Breast epithelium (tissue), 4 donors: ENCODE data around the gene EN2. TPM values are rescaled to one million over a fixed set of nuclear protein-coding genes. Genes with fewer than 3 reads are reported as not detected.
"Not testable (repeated sequence)": the region's sequence is repeated elsewhere in the genome, so short reads cannot be mapped to it uniquely, and the experiment has no call there.

Experiments used
- DNase-seq, 2 donors: peaks; one replicate each; pipeline ENCODE4 v3.0.0-alpha.2; 2019; ENCODE audit warnings: low spot score in 2 of 2
- H3K27ac ChIP-seq, 2 donors: fragments of 200-600 bp; sonication (generic) in 1 of 2; one replicate each; pipeline ENCODE4 v1.5.1; 2016 to 2019; ENCODE audit warnings: mild to moderate bottlenecking in 1 of 2
- H3K27me3 ChIP-seq, 2 donors: fragments of 200-600 bp; sonication (generic) in 1 of 2; one replicate each; pipeline versions ENCODE4 v1.5.1 to v1.6.0; 2017 to 2019; ENCODE audit warnings: control low read depth in 1 of 2, mild to moderate bottlenecking in 1 of 2
- H3K36me3 ChIP-seq: fragments of 200-600 bp; one replicate; pipeline ENCODE4 v1.5.1; 2019
- H3K4me1 ChIP-seq, 2 donors: fragments of 200-600 bp; sonication (generic); one replicate each; pipeline ENCODE4 v1.5.1; 2016 to 2019; ENCODE audit warnings: control low read depth in 1 of 2
- H3K4me3 ChIP-seq, 3 donors: fragments of 200-600 bp; sonication (generic); 1 replicate in 2 of 3; 2 replicates in 1 of 3; pipeline ENCODE4 v1.5.1; 2016 to 2019; ENCODE audit warnings: mild to moderate bottlenecking in 3 of 3, moderate library complexity in 2 of 3
- H3K9me3 ChIP-seq, 2 donors: fragments of 200-600 bp; sonication (generic) in 1 of 2; one replicate each; pipeline ENCODE4 v1.5.1; 2016 to 2019; ENCODE audit warnings: control low read depth in 1 of 2
- POLR2A ChIP-seq: fragments of 450-650 bp; IDR thresholded peaks from one replicate; pipeline ENCODE4 v1.6.1; 2016; ENCODE audit warnings: antibody characterized with exemption, mild to moderate bottlenecking, moderate library complexity
- POLR2AphosphoS5 ChIP-seq, 3 donors: sonication (generic); formaldehyde crosslinking; IDR thresholded peaks; one replicate each; pipeline ENCODE4 v1.6.1; 2017; ENCODE audit warnings: antibody characterized with exemption in 3 of 3
- intact Hi-C: fragments of 100-400 bp; cut with DNase I; formaldehyde crosslinking; loops from one replicate; pipeline ENCODE4 v1.15.1; 2023; ENCODE audit warnings: low total_unique reads
- total RNA-seq, 3 donors: library from RNA; depleted of rRNA; stranded (reverse); fragments of >200 nt; gene quantifications; one replicate each; pipeline ENCODE4 v1.1.0, GENCODE V29; 2016
- TF ChIP-seq, protein P1 (sequence below), 3 donors: fragments of 450-650 bp; IDR thresholded peaks; one replicate each; pipeline ENCODE4 v1.5.1; 2016 to 2017; ENCODE audit warnings: antibody characterized with exemption in 3 of 3, mild to moderate bottlenecking in 3 of 3, moderate library complexity in 3 of 3

Gene EN2
- total RNA-seq, 3 donors from 2014 or later: 0.32 to 0.33 TPM; not detected in 1

DNA sequence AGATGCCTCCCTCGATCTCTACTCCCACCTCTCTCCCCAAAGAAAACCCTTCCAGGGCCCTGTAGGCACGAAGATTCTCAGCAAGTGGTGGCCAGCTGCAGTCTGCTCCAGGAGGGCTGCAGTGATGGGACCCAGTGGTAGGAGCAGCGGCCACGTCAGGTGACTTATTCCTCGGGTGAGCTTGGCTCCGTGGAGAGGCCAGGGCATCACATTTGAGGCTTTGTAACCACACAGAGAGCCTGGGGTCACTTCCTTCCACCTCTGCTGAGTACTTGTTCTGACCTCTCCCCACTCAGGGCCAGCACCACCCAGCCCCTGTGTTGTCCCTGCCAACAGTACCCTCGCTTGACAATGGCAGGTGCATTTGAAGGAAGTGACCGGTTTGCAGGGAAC, 17.9 kb upstream of the EN2 start:
- Histone ChIP-seq H3K4me3 (no peak overlapping the region), H3K9me3 (no peaks in the 10 kb centered on the region), H3K36me3 (no peaks in the 10 kb centered on the region), H3K4me1 (no peaks in the 10 kb centered on the region), H3K27ac (no peak overlapping the region), H3K27me3 (peaks cover 0 to 84% of the 10 kb centered on the region in 2 donors)
- intact Hi-C loops: loop anchor here (5.0 kb wide), 1 partner anchor 753 kb away; no protein-coding TSS in a partner anchor
- TF ChIP-seq POLR2AphosphoS5 (IDR thresholded peaks at IDR 0.05): no peak
- TF ChIP-seq, protein P1, sequence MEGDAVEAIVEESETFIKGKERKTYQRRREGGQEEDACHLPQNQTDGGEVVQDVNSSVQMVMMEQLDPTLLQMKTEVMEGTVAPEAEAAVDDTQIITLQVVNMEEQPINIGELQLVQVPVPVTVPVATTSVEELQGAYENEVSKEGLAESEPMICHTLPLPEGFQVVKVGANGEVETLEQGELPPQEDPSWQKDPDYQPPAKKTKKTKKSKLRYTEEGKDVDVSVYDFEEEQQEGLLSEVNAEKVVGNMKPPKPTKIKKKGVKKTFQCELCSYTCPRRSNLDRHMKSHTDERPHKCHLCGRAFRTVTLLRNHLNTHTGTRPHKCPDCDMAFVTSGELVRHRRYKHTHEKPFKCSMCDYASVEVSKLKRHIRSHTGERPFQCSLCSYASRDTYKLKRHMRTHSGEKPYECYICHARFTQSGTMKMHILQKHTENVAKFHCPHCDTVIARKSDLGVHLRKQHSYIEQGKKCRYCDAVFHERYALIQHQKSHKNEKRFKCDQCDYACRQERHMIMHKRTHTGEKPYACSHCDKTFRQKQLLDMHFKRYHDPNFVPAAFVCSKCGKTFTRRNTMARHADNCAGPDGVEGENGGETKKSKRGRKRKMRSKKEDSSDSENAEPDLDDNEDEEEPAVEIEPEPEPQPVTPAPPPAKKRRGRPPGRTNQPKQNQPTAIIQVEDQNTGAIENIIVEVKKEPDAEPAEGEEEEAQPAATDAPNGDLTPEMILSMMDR (IDR thresholded peaks at IDR 0.05): no peak
- TF ChIP-seq POLR2A: no peak
- no peak for DNase-seq

DNA sequence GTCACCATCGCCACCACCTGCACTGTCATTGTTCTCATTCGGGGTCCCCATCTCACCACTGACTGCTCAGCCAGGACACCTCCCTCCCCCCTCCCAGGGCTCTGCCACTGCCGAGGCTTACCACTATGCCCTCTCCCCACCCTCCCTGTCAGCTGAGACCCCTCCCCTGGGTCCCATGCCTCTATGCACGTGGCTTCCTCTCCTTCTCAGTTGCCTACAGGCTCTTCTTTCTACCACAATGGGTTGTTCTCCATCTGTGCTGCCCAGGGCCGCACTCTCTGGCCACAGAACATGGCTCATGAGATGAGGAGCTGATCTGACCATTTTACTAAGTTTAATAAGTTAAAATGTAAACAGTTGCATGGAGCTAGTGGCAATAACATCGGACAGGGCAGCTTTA, 16.1 kb upstream of the EN2 start:
- no peaks in the 10 kb centered on the region for H3K36me3 ChIP-seq

DNA sequence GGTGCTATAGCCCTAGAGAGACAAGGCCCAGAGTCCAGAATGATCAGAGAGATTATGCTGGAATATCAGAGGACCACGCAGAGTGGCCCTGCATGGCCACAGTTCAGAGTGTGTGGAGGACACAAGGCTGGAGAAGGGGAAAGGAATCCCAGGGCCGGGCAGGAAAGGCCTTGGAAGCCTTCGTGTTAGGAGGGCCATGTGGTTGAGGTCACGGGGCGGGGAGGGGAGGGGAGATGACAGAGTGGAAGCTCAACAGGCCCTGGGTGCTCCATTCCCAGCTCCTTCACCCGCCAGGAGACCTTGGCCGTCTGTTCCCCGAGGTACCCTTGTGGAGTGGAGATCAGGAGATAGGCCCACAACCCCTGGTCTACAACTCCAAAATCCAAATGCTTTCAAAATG, 13.2 kb upstream of the EN2 start:
- Histone ChIP-seq H3K4me1 (no peaks in the 10 kb centered on the region), H3K36me3 (no peaks in the 10 kb centered on the region), H3K9me3 (no peaks in the 10 kb centered on the region), H3K4me3 (no peak overlapping the region), H3K27me3 (peaks cover 6 to 74% of the 10 kb centered on the region in 2 donors), H3K27ac (no peak overlapping the region)
- TF ChIP-seq POLR2A (no peak), POLR2AphosphoS5 (IDR thresholded peaks at IDR 0.05) (no peak)
- TF ChIP-seq, protein P1 (IDR thresholded peaks at IDR 0.05): no peak
- intact Hi-C loops: loop anchor here (5.0 kb wide), 1 partner anchor 757 kb away; no protein-coding TSS in a partner anchor
- DNase-seq: no peak

More for the DNA sequence above, 16.1 kb upstream of the EN2 start:
- DNase-seq: no peak
- peaks cover 0 to 72% of the 10 kb centered on the region in 2 donors for H3K27me3 ChIP-seq
- TF ChIP-seq POLR2AphosphoS5 (IDR thresholded peaks at IDR 0.05) (no peak), POLR2A (no peak)
- TF ChIP-seq, protein P1 (IDR thresholded peaks at IDR 0.05): no peak
- no peak overlapping the region for H3K27ac ChIP-seq
- H3K9me3 ChIP-seq: no peaks in the 10 kb centered on the region
- H3K4me1 ChIP-seq: no peaks in the 10 kb centered on the region
- H3K4me3 ChIP-seq: no peak overlapping the region
- intact Hi-C loops: loop anchor here (5.0 kb wide), 1 partner anchor 755 kb away; no protein-coding TSS in a partner anchor

DNA sequence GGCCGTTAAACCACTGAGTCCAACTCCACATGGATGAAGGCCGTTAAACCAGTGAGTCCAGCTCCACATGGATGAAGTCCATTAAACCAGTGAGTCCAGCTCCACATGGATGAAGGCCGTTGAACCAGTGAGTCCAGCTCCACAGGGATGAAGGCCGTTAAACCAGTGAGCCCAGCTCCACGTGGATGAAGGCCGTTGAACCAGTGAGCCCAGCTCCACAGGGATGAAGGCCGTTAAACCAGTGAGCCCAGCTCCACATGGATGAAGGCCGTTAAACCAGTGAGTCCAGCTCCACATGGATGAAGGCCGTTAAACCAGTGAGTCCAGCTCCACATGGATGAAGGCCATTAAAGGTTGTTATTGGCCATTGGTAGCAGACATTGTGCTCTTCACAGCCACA, 12.3 kb upstream of the EN2 start:
- H3K36me3 ChIP-seq, H3K4me1 ChIP-seq, H3K4me3 ChIP-seq, DNase-seq, H3K27ac ChIP-seq, intact Hi-C loops, H3K9me3 ChIP-seq: not testable (repeated sequence)
- peaks cover 8 to 74% of the 10 kb centered on the region in 2 donors for H3K27me3 ChIP-seq

DNA sequence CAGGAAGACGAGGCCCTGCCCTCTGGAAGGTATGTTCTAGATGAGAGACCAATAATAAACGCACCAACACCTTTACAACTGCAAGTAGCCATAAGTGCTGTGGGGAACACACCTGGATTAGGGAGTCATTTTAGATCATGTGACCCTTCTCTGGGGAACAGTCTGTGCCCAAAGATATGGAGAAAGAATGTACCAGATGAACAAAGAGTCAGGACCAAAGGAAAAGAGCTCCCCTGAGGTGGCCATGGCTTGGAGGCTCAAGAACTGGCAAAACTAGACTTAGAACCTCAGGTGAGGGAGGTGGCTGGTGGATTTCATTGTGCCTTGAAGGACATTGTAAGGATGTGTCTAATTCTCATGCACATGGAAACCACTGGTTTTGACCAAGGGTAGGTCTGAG, 10.3 kb upstream of the EN2 start:
- no peak for DNase-seq
- no peaks in the 10 kb centered on the region for H3K4me1 ChIP-seq
- intact Hi-C loops: no loop called here
- TF ChIP-seq, protein P1 (IDR thresholded peaks at IDR 0.05): no peak
- no peak for TF ChIP-seq POLR2A
- H3K4me3 ChIP-seq: no peak overlapping the region
- H3K36me3 ChIP-seq: no peaks in the 10 kb centered on the region
- no peaks in the 10 kb centered on the region for H3K9me3 ChIP-seq
- peaks cover 8 to 77% of the 10 kb centered on the region in 2 donors for H3K27me3 ChIP-seq
- no peak overlapping the region for H3K27ac ChIP-seq

DNA sequence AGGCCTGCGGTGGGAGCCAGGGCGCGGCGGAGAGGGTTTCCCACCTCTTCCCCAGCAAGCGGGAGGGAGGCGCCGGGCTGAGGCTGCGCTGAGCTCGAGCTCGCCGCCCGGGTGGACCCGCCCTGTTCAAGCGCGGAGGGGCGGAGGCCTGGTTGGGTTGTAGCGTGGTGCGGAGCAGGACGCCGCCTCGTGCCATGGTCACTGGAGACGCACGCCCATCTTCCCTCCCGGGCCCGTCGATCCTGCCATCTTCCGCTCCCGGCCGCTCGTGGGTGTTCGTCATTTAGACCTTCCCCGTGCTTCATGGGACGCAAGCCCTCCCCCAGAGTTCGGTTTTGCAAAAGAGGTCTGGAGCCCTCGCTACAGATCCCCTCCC, 9.3 kb upstream of the EN2 start:
- Histone ChIP-seq H3K9me3 (no peaks in the 10 kb centered on the region), H3K27me3 (peaks cover 13 to 79% of the 10 kb centered on the region in 2 donors), H3K36me3 (no peaks in the 10 kb centered on the region), H3K4me1 (peaks cover 0 to under 1% of the 10 kb centered on the region in 2 donors), H3K27ac (no peak overlapping the region), H3K4me3 (peak overlapping the region in 1 of 3 donors; percentile 15)
- DNase-seq: no peak
- TF ChIP-seq, protein P1 (IDR thresholded peaks at IDR 0.05): no peak
- TF ChIP-seq POLR2AphosphoS5 (IDR thresholded peaks at IDR 0.05) (no peak), POLR2A (no peak)
- intact Hi-C loops: no loop called here
